Dermis microvascular lymphatic vessel endothelial cell (primary cell): ENCODE measurements around the gene TP53RK. TPM values are rescaled to one million over a fixed set of nuclear protein-coding genes. Genes with fewer than 3 reads are reported as not detected.
"Not testable (repeated sequence)": the region's sequence is repeated elsewhere in the genome, so short reads cannot be mapped to it uniquely, and the experiment has no call there.

Source experiments
- DNase-seq, 2 donors: peaks; one replicate each; pipeline versions ENCODE4 v3.0.0 to v3.0.0-alpha.2; 2010; ENCODE audit warnings: low read depth in 2 of 2
- total RNA-seq: library from RNA; depleted of rRNA; stranded (reverse); fragments of >200 nt; gene quantifications from 2 replicates; pipeline ENCODE4 v1.2.1, GENCODE V29; 2014

Gene TP53RK
- total RNA-seq, 1 donor from 2014 or later, result 8.5 TPM

GRCh38 chr20:46683939-46684750 is 5.1 kb downstream of the TP53RK start:
- peak in 1 of 2 donors; percentile 12 for DNase-seq

DNA sequence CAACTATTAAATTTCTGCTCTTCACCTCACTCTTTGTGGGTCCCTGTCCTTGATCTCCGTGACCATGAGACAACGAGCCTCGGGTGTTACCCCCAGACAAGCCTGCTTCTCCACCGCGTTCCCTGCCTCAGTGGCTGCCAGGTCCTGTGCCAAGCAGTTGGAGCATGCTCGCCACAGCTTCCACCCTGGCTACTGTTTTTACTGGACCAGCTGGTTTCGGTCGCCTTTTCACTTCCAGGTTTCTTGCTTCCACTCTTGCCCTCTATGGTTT is 5.6 kb downstream of the TP53RK start:
- no peak for DNase-seq

GRCh38 chr20:46683011-46683667 is 6.1 kb downstream of the TP53RK start:
- peak; percentile 22 to 35 for DNase-seq

DNA sequence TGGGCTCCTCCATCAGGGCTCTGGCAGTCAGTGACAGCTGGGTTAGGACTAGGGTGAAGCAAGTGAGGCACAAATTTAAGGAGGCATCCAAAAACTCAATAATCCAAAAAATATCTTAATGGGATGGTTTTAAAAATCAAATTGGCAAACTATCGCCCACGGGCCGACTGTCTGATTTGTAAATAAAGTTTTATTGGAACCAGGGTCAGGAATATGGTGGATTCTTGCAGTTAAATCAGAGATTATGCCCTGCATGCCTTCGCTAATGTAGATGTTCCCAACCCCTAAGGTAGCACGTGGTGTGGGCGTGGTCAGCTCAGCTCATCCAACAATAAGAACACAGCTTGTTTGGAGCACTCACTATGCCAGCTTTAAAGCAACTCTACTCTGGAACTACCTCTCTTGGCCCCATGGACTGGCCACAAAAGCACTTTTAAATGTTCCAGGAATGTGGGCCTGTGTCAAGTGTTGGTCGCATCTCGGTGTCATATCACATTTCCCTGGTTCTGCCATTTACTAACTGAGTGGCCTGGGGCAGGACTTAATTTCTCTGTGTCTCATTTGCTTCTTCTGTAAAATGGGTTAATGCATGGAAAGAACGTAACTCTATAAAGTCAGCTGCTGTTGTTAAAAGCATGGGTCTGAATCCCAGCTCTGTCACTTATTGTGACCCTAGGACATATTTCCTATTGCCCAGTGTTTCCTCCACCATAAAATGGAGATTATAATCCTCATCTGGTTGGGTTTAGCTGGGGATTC is 7.0 kb downstream of the TP53RK start:
- DNase-seq, result no peak

DNA sequence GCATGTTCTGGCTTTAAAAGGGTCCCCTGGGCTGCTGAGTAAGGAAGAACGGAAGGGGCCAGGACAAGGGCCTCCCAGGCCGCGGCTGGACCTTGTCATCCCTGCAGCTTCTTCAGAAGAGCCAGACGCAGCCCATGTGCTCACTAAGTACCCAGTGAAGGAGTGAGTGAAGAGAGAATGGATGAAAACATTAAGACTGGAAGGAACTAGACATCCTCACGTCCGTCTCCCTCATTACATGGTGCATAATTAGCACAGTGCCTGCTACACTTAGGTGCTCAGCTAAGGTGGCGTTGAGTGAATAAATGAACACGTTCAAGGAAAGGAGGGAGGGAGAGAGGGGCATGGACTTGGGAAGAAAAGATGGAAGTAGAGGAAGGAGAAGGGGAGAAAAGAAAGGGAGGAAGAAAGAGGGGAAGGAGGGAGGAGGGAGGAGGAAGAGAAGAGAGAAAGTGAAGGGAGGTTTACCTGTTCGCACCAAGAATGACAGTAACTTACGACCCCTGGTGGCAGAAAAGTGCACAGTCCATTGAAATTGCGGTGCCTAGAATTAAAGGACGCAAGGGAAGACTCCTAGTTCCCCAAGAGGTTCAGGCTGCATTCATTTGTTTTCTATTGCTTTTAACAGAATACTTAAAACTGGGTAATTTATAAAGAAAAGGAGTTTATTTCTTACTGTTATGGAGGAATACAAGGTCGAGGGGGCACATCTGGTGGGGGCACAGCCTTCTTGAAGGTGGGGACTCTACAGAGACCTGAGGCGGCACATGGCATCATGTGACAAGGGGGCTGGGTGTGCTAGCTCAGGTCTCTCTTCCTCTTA is 8.0 kb downstream of the TP53RK start:
- DNase-seq, result peak; percentile 36 to 54

DNA sequence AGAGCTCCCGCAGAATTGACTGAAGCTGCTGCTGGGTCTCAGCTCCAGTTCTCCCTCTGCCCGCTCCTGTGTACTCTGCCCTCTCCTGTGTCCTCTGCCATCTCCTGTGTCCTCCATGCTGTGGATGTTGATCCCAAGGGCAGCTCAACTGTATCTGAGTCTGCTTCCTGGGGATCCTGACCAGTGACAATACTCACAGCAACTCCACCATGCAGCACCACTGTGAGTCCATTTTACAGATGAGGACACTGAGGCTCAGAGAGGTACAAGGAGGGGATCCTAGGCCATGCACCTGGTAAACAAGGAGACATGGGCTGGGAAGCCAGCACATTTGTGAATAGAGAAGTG is 8.6 kb downstream of the TP53RK start:
- DNase-seq, result no peak

- no peak for DNase-seq
Observed at GRCh38 chr20:46678516-46678915, 10.7 kb downstream of the TP53RK start.

- no peak for DNase-seq
Observed at GRCh38 chr20:46677608-46678007, 11.6 kb downstream of the TP53RK start.

GRCh38 chr20:46676649-46677316 is 12.5 kb downstream of the TP53RK start:
- not testable (repeated sequence) for DNase-seq

GRCh38 chr20:46674253-46675083 is 14.8 kb downstream of the TP53RK start:
- DNase-seq, result no peak

DNA sequence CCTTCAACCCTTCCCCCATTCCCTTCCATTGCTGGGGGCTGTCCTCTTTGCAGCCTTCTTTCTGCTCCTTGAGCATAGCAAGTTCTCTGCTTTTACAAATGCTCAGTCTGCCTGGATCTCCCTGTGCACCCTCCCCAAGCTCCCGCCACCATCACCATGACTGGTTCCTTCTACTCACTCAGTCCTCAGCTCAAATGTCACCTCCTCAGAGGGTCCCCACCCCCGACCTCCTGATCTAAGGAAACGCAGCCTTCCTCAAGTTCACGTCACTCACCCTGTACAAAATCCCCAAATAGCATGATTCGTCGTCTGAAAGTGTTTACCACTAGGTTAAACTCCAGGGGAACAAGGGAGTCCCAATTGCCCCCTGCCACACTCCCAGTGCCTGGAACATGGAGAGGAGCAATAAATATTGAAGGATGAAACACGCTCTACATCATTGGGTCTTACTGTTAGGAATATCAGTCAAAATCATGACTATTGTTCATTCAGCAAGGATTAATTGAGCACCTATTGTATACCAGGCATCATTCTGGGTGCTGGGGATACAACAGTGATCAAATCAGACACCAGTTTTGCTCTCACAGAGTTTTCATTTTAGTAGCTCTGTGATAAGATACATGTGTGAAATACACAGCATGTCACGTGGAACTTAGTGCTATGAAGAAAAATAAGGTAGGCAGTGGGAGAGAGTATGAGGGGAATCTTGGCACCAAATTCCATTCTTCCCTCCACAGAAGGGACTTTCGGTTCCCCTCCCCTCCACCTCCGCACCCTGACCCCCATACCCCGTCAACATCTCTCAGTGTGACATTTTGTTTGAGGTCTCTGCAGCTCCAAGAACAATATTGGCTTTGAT is 15.6 kb downstream of the TP53RK start:
- no peak for DNase-seq

GRCh38 chr20:46672543-46673148 is 16.6 kb downstream of the TP53RK start:
- no peak for DNase-seq

DNA sequence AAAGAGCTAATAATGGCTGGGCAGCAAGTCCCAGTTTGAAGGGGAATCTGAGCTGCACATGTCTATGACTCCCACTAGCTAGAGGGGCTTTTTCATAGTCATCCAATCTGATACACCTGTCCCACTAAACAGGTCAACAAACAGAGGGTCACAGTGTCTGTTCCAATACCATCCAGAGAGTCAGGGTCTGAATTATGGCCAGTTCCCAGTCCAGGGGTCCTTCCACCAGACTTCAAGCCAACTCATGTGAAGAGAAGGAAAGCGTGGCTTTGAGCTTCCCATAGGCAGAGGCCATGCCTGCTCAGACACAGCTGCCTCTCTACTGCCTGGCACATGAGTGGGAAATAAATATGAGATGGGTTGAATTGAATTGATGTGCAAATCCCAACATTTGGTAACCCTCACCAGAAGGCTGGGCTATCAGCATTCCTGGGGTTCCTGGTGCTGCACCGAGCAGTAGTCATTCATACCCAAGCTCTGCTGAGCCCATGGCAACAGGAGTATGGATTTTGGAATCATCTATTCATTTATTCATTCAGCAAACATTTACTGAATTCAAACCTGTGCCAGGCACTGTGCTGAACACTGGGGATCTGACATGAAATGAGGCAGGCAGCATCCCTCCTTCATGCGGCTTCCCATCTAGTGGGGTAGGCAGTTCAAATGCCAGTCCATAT is 17.2 kb downstream of the TP53RK start:
- DNase-seq, result no peak

DNA sequence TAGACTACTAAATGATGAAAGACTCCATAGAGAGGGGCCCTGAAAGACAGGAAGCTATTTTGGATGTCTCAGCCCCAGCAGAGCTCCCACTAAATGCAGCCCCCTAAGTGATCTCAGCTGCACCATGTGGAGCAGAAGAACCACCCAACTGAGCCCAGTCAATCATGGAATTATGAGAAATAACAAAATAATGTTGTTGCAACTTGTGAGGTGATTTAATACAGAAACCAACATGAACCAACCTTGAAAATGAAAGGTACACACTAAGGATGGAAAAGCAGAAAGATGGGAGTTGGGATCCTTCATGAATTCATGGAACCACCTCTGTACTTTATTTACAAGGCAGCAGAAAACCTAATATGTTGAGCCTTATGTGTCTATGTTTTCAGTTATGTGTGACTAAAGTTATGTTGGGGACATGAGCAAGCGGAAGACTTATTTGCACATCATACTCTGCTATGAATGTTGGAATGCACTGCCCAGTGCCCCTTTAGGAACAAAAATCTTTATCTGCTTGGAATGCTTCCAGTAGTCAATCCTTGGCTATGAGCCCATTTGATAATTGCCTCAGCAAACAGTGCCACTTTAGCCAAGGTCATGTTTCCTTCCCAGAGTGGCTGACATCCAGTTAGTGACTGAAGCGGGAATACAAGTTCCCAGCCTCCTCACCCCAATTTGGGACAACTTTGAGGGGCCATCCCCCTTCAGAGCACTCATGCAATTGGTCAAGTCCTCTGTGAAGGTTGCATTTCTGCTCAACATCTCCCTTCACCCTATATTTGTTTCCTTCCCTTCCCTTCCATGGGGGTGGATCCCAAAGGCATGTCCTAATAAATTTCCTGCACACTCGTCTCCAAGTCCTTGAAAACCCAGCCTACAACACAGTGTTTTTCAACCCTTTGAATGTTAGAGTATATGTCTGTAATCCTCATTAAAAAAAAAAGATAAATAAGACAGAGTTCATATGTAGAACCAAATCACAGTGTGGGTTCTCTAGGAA is 18.4 kb downstream of the TP53RK start:
- no peak for DNase-seq

DNA sequence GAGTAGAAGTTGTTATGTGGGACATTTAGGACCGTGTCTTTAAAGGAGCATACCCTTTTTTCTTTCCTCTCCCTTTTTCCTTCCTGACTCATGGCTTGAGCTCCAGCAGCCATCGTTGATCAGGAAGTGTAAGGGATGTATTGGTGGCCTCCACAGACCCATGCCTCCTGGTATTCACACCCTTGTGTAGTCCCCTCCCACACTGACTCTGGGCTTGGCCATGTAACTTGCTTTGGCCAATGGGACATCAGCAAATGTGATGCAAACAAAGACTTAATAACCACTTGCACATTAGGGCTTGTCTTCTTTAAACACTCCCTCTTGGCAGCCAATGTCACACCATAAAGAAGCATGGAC is 19.0 kb downstream of the TP53RK start:
- DNase-seq, result no peak

GRCh38 chr20:46666818-46667515 is 22.3 kb downstream of the TP53RK start:
- no peak for DNase-seq

- DNase-seq, result no peak
Observed at GRCh38 chr20:46666306-46666705, 22.9 kb downstream of the TP53RK start.
